Panc1 (cell line): ENCODE results near the gene ARL15.

Experiments
- CTCF ChIP-seq: fragments of 450-650 bp; IDR thresholded peaks from 2 replicates; pipeline ENCODE4 v1.5.1; 2017; ENCODE audit warnings: mild to moderate bottlenecking
- POLR2AphosphoS5 ChIP-seq: IDR thresholded peaks from 2 replicates; pipeline ENCODE4 v1.6.1; 2012; ENCODE audit warnings: mild to moderate bottlenecking, low read depth, low read length, moderate library complexity
- TF ChIP-seq, protein P1 (sequence below), 2 experiments: IDR thresholded peaks; 2 replicates each; pipeline ENCODE4 v1.6.1; 2011 to 2012; ENCODE audit warnings: low read depth in 2 of 2, control low read depth in 1 of 2, low read length in 1 of 2, mild to moderate bottlenecking in 1 of 2, moderate library complexity in 1 of 2; ENCODE audit not compliant: insufficient read depth in 1 of 2

- no peak for TF ChIP-seq POLR2AphosphoS5
- TF ChIP-seq CTCF, result no peak
- TF ChIP-seq, protein P1, sequence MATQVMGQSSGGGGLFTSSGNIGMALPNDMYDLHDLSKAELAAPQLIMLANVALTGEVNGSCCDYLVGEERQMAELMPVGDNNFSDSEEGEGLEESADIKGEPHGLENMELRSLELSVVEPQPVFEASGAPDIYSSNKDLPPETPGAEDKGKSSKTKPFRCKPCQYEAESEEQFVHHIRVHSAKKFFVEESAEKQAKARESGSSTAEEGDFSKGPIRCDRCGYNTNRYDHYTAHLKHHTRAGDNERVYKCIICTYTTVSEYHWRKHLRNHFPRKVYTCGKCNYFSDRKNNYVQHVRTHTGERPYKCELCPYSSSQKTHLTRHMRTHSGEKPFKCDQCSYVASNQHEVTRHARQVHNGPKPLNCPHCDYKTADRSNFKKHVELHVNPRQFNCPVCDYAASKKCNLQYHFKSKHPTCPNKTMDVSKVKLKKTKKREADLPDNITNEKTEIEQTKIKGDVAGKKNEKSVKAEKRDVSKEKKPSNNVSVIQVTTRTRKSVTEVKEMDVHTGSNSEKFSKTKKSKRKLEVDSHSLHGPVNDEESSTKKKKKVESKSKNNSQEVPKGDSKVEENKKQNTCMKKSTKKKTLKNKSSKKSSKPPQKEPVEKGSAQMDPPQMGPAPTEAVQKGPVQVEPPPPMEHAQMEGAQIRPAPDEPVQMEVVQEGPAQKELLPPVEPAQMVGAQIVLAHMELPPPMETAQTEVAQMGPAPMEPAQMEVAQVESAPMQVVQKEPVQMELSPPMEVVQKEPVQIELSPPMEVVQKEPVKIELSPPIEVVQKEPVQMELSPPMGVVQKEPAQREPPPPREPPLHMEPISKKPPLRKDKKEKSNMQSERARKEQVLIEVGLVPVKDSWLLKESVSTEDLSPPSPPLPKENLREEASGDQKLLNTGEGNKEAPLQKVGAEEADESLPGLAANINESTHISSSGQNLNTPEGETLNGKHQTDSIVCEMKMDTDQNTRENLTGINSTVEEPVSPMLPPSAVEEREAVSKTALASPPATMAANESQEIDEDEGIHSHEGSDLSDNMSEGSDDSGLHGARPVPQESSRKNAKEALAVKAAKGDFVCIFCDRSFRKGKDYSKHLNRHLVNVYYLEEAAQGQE (IDR thresholded peaks at IDR 0.05; ENCODE audit: insufficient read depth in 1 of 2, low read depth in 2 of 2, low read length in 1 of 2), result no peak
Measured at GRCh38 chr5:54257366-54258118, 52.8 kb downstream of the ARL15 start.
